Effector memory CD4-positive, alpha-beta T cell (primary cell): ENCODE measurements around the gene PDE7B.

Source experiments
- DNase-seq, 3 donors: peaks; one replicate each; pipeline ENCODE4 v3.0.0-alpha.2; 2020
- H3K27ac ChIP-seq: 2 replicates; pipeline ENCODE4 v1.7.0; 2013; ENCODE audit warnings: mild to moderate bottlenecking, low read length, moderate library complexity; ENCODE audit not compliant: insufficient read depth, poor library complexity, severe bottlenecking
- H3K27me3 ChIP-seq: replicated peaks from 2 replicates; pipeline ENCODE4 v1.7.0; 2013; ENCODE audit warnings: mild to moderate bottlenecking, low read length; ENCODE audit not compliant: insufficient read depth, control insufficient read depth, poor library complexity, severe bottlenecking
- H3K36me3 ChIP-seq: 2 replicates; pipeline ENCODE4 v1.7.0; 2013; ENCODE audit warnings: mild to moderate bottlenecking, low read length, moderate library complexity; ENCODE audit not compliant: control insufficient read depth, insufficient read depth
- H3K4me1 ChIP-seq: 2 replicates; pipeline ENCODE4 v1.7.0; 2013; ENCODE audit warnings: low read length, mild to moderate bottlenecking; ENCODE audit not compliant: control insufficient read depth, insufficient read depth, poor library complexity, severe bottlenecking
- H3K4me3 ChIP-seq: 2 replicates; pipeline ENCODE4 v1.7.0; 2013; ENCODE audit warnings: low read length, low read depth, mild to moderate bottlenecking; ENCODE audit not compliant: insufficient read depth, poor library complexity, severe bottlenecking
- H3K9me3 ChIP-seq: 2 replicates; pipeline ENCODE4 v1.7.0; 2013; ENCODE audit warnings: mild to moderate bottlenecking, low read length, moderate library complexity; ENCODE audit not compliant: control insufficient read depth

Gene PDE7B

DNA sequence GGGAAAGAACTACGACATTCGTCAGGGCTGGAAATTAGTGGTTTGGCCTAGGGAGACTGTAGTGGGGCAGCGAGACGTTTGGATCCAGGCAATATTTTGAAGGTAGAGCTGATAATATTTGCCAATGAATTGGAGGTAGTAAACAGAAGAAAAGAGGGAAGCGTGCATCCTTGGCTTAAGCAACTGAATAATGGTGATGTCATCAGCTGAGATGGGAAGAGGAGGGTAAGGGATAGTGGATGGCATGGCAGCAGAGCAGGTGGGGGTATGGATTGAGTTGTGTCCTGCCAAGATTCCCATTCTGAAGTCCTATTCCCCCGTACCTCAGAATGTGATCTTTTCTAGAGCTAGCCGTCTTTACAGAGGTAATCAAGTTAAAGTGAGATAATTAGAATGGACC lies 119.2 kb downstream of the PDE7B start:
- Histone ChIP-seq H3K36me3 (no peaks in the 10 kb centered on the region), H3K27me3 (no peaks in the 10 kb centered on the region), H3K4me1 (no peaks in the 10 kb centered on the region), H3K9me3 (no peaks in the 10 kb centered on the region), H3K4me3 (no peak overlapping the region), H3K27ac (no peak overlapping the region)
- DNase-seq = no peak

- H3K36me3 ChIP-seq = no peaks in the 10 kb centered on the region
- no peak overlapping the region for H3K4me3 ChIP-seq
- no peaks in the 10 kb centered on the region for H3K4me1 ChIP-seq
- no peak for DNase-seq
- H3K27me3 ChIP-seq = no peaks in the 10 kb centered on the region
- H3K27ac ChIP-seq = no peak overlapping the region
- no peaks in the 10 kb centered on the region for H3K9me3 ChIP-seq
Observed at GRCh38 chr6:135971351-135971750, 119.8 kb downstream of the PDE7B start.

- no peak overlapping the region for H3K27ac ChIP-seq
- no peaks in the 10 kb centered on the region for H3K4me1 ChIP-seq
- no peak overlapping the region for H3K4me3 ChIP-seq
- no peaks in the 10 kb centered on the region for H3K9me3 ChIP-seq
- no peaks in the 10 kb centered on the region for H3K27me3 ChIP-seq
- H3K36me3 ChIP-seq = no peaks in the 10 kb centered on the region
- no peak for DNase-seq
Observed at GRCh38 chr6:135972150-135972549, 120.6 kb downstream of the PDE7B start.

DNA sequence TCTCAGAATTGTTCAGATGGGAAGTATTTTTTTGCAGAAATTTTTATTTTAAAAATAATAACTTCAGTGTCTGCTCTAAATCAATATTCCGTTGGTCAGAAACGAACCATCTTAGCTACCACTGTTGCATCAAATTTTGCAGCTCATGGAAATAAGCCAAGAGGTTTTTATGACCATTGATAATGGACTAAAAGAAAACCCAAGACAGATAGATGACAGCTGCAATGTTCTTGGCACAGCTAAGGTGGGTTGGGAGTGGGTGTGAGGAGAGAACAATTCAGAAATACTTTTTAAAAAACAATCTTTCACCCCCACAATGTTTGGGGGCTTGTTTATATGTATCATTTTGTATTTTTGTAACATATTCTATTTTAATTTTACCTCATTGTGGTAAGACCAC lies 121.1 kb downstream of the PDE7B start:
- Histone ChIP-seq H3K9me3 (no peaks in the 10 kb centered on the region), H3K27me3 (no peaks in the 10 kb centered on the region), H3K4me3 (no peak overlapping the region), H3K27ac (no peak overlapping the region), H3K36me3 (no peaks in the 10 kb centered on the region), H3K4me1 (no peaks in the 10 kb centered on the region)
- DNase-seq = no peak

GRCh38 chr6:135974426-135974825 lies 122.9 kb downstream of the PDE7B start:
- no peaks in the 10 kb centered on the region for H3K36me3 ChIP-seq
- no peak for DNase-seq
- H3K4me1 ChIP-seq = no peaks in the 10 kb centered on the region
- H3K9me3 ChIP-seq = no peaks in the 10 kb centered on the region
- no peaks in the 10 kb centered on the region for H3K27me3 ChIP-seq
- H3K4me3 ChIP-seq = no peak overlapping the region
- no peak overlapping the region for H3K27ac ChIP-seq

- Histone ChIP-seq H3K4me3 (no peak overlapping the region), H3K4me1 (no peaks in the 10 kb centered on the region), H3K36me3 (no peaks in the 10 kb centered on the region), H3K9me3 (no peaks in the 10 kb centered on the region), H3K27ac (no peak overlapping the region), H3K27me3 (no peaks in the 10 kb centered on the region)
- DNase-seq = no peak
Observed at GRCh38 chr6:135976585-135976984, 125.1 kb downstream of the PDE7B start.

- DNase-seq = no peak
- H3K4me3 ChIP-seq = no peak overlapping the region
- no peaks in the 10 kb centered on the region for H3K27me3 ChIP-seq
- no peak overlapping the region for H3K27ac ChIP-seq
- no peaks in the 10 kb centered on the region for H3K4me1 ChIP-seq
- no peaks in the 10 kb centered on the region for H3K9me3 ChIP-seq
- H3K36me3 ChIP-seq = no peaks in the 10 kb centered on the region
Observed at GRCh38 chr6:135983093-135983492, 131.6 kb downstream of the PDE7B start.

GRCh38 chr6:135983718-135984343 lies 132.3 kb downstream of the PDE7B start:
- H3K36me3 ChIP-seq = no peaks in the 10 kb centered on the region
- no peak overlapping the region for H3K4me3 ChIP-seq
- no peak overlapping the region for H3K27ac ChIP-seq
- no peaks in the 10 kb centered on the region for H3K9me3 ChIP-seq
- H3K4me1 ChIP-seq = no peaks in the 10 kb centered on the region
- H3K27me3 ChIP-seq = no peaks in the 10 kb centered on the region
- no peak for DNase-seq

GRCh38 chr6:135985471-135985870 lies 134.0 kb downstream of the PDE7B start:
- no peak for DNase-seq
- Histone ChIP-seq H3K27ac (no peak overlapping the region), H3K36me3 (no peaks in the 10 kb centered on the region), H3K27me3 (no peaks in the 10 kb centered on the region), H3K4me1 (no peaks in the 10 kb centered on the region), H3K9me3 (no peaks in the 10 kb centered on the region), H3K4me3 (no peak overlapping the region)

DNA sequence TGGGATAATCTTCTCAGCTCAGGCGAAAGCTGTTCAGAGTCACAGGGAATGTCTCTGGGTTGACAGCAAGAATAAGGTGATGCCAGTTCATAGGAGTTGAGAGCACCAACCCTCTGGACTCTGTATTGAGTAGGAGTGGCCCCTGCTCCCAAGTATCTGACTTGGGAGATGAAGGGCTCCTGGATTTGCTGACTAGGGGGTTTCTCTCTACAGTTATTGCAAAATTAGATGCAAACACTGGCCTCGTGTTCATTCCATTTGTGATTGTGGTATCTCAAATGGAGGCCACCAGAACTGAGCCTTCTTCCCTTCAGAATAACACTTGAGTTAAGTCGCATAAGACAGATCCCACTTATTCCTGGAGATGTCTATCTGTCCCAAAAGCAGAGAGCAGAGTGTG lies 135.7 kb downstream of the PDE7B start:
- no peaks in the 10 kb centered on the region for H3K9me3 ChIP-seq
- H3K4me1 ChIP-seq = no peaks in the 10 kb centered on the region
- H3K4me3 ChIP-seq = no peak overlapping the region
- no peak for DNase-seq
- H3K36me3 ChIP-seq = no peaks in the 10 kb centered on the region
- H3K27me3 ChIP-seq = no peaks in the 10 kb centered on the region
- no peak overlapping the region for H3K27ac ChIP-seq
